ENCODE results near the gene TM4SF5. TPM values are rescaled to one million over a fixed set of nuclear protein-coding genes. Genes with fewer than 3 reads are reported as not detected.

TM4SF5 gene
- total RNA-seq: not detected in 2 replicates

- intact Hi-C loops (cut with micrococcal nuclease): no loop called here
Observed at GRCh38 chr17:4771519-4772234, at the start of gene TM4SF5. Gene TM4SF5, plus strand, starts transcription at chr17:4771886. Its CDS starts 37 bp downstream, at chr17:4771923.

GRCh38 chr17:4722678-4723240 is 48.9 kb upstream of the TM4SF5 start:
- intact Hi-C loops (cut with micrococcal nuclease): no loop called here

- intact Hi-C loops (cut with micrococcal nuclease): no loop called here
Observed at GRCh38 chr17:4724650-4725049, 47.0 kb upstream of the TM4SF5 start.

GRCh38 chr17:4725646-4726310 is 45.9 kb upstream of the TM4SF5 start:
- intact Hi-C loops (cut with micrococcal nuclease): no loop called here

GRCh38 chr17:4728124-4728523 is 43.6 kb upstream of the TM4SF5 start:
- intact Hi-C loops (cut with micrococcal nuclease): no loop called here

GRCh38 chr17:4733073-4733531 is 38.6 kb upstream of the TM4SF5 start:
- intact Hi-C loops (cut with micrococcal nuclease): no loop called here

GRCh38 chr17:4734857-4735475 is 36.7 kb upstream of the TM4SF5 start:
- intact Hi-C loops (cut with micrococcal nuclease): no loop called here

- intact Hi-C loops (cut with micrococcal nuclease): no loop called here
Observed at GRCh38 chr17:4735876-4736651, 35.6 kb upstream of the TM4SF5 start.

- intact Hi-C loops (cut with micrococcal nuclease): no loop called here
Observed at GRCh38 chr17:4738136-4739121, 33.3 kb upstream of the TM4SF5 start.

GRCh38 chr17:4739122-4740024 is 32.3 kb upstream of the TM4SF5 start, which contains the start of the genes CXCL16 and ZMYND15:
Gene CXCL16, minus strand, starts transcription at chr17:4739928. Its CDS starts 589 bp downstream, at chr17:4739339.
Gene ZMYND15, plus strand, starts transcription at chr17:4739833. Its CDS starts 716 bp downstream, at chr17:4740549.
- intact Hi-C loops (cut with micrococcal nuclease): no loop called here

GRCh38 chr17:4740025-4740351 is 31.7 kb upstream of the TM4SF5 start:
- intact Hi-C loops (cut with micrococcal nuclease): no loop called here

GRCh38 chr17:4740584-4740983 is 31.1 kb upstream of the TM4SF5 start:
- intact Hi-C loops (cut with micrococcal nuclease): no loop called here

GRCh38 chr17:4741544-4741943 is 30.1 kb upstream of the TM4SF5 start:
- intact Hi-C loops (cut with micrococcal nuclease): no loop called here

GRCh38 chr17:4742133-4742532 is 29.6 kb upstream of the TM4SF5 start:
- intact Hi-C loops (cut with micrococcal nuclease): no loop called here

- intact Hi-C loops (cut with micrococcal nuclease): no loop called here
Observed at GRCh38 chr17:4742629-4743028, 29.1 kb upstream of the TM4SF5 start.

GRCh38 chr17:4743216-4743615 is 28.5 kb upstream of the TM4SF5 start:
- intact Hi-C loops (cut with micrococcal nuclease): no loop called here

GRCh38 chr17:4743898-4744297 is 27.8 kb upstream of the TM4SF5 start:
- intact Hi-C loops (cut with micrococcal nuclease): no loop called here

- intact Hi-C loops (cut with micrococcal nuclease): no loop called here
Observed at GRCh38 chr17:4744999-4745969, 26.4 kb upstream of the TM4SF5 start.

All from T-helper 2 cell treated with Interferon-gamma antibody and Interleukin-4, amounts not matched to agents 100 ng/mL and 5 ng/mL, for 36 hours (primary cell).